ENCODE data around the gene MCCC1.

MCCC1 gene

DNA sequence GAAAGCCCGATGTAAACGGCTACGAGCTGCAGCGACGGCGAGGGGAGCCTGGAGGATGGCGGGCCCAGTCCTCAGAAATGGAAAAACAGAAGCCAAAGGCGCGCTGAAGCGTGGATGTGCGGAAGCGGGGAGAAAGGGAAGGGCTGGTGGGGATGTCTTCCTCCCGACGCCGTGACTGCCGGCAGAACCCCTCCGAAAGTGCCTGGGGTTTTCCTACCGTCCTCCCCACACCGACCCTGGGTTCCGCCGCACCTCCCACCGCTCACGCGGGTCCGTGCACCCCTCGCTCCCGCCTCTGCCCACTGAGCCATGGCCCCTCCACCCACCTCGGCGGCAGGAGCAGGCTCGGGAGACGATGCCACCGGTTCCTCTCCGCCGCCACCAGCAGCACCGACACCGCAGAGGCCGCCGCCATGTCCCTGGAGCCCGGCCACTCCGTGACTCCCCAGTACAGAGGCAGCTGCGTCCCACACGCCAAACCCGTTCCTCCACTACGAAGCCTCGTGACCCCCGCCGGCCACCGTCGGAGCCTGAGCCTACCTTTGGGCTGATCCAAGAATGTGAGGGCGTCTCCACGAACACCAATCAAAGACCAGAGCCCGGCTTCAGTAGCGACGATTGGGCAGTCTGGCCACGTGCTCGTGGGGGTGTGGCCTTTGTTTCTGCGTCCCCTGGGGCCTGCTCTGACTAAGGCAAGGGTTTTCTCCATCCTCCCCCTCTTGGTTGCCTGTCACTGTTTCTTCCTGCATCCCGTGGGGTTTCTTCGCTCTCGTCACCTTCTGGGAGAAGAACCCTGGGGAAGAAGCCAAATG lies at the start of gene MCCC1:
MCCC1 (minus strand) TSS at position 471 of the 812 bp plus-strand sequence; CDS start at position 415, 56 bp downstream.
- TF ChIP-seq, protein P1, sequence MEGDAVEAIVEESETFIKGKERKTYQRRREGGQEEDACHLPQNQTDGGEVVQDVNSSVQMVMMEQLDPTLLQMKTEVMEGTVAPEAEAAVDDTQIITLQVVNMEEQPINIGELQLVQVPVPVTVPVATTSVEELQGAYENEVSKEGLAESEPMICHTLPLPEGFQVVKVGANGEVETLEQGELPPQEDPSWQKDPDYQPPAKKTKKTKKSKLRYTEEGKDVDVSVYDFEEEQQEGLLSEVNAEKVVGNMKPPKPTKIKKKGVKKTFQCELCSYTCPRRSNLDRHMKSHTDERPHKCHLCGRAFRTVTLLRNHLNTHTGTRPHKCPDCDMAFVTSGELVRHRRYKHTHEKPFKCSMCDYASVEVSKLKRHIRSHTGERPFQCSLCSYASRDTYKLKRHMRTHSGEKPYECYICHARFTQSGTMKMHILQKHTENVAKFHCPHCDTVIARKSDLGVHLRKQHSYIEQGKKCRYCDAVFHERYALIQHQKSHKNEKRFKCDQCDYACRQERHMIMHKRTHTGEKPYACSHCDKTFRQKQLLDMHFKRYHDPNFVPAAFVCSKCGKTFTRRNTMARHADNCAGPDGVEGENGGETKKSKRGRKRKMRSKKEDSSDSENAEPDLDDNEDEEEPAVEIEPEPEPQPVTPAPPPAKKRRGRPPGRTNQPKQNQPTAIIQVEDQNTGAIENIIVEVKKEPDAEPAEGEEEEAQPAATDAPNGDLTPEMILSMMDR (IDR thresholded peaks at IDR 0.05; ENCODE audit: insufficient read depth, missing control alignments): no peak
- FAIRE-seq (no peak), DNase-seq (ENCODE audit: insufficient read length, low spot score) (peak; percentile 79)

DNA sequence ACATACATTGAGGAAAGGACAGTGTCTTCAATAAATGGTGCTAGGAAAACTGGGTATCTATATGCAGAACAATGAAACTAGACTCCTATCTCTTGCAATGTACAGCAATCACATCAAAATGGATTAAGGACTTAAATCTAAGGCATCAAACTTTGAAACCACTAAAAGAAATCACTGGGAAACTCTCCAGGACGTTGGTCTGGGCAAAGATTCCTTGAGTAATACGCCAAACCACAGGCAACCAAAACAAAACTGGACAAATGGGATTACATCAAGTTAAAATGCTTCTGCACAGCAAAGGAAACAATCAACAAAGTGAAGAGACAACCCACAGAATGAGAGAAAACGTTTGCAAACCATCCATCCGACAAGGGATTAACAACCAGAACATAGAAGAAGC lies 48.8 kb upstream of the MCCC1 start:
- TF ChIP-seq, protein P1 (IDR thresholded peaks at IDR 0.05; ENCODE audit: insufficient read depth, missing control alignments): no peak
- DNase-seq (ENCODE audit: insufficient read length, low spot score): no peak
- no peak for FAIRE-seq

DNA sequence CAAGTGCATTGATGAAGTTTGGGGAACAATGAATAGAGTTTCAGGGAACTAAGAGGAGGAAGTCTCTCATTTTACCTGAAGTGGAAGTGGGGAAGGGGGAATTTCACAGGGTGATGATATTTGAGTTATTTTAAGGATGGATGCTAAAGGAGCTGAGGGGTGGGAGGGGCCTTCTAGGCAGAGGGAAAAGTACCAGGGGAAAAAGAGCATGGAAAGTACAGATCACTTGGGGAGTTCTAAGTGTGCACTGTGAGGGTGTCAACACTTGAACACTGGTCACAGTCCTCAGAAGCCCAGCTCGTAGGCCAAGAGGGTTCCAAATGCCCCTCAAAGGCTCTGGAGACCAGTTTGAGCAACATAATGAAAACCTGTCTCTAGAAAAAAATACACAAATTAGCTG lies 45.1 kb upstream of the MCCC1 start:
- DNase-seq (ENCODE audit: insufficient read length, low spot score): no peak
- TF ChIP-seq, protein P1 (IDR thresholded peaks at IDR 0.05; ENCODE audit: insufficient read depth, missing control alignments): no peak
- FAIRE-seq: no peak

DNA sequence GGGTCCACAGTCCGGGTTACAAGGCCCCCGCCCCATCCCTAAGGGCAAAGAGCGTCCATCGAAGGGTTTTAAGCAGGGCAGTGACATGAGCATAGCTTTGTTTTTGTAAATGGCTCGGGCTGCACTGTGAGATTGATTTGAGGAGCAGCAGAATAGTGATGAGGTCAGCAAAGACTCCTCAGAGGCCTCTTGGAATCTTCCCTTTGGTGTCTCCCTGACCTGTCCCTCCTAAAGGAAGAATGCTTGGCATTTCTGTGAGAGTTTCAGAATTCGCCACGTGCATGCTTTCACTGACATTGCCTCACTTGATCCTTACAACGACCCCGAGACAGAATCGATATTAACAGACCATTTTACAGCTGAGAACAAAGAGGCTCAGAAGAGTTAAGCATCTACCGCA lies 42.9 kb upstream of the MCCC1 start:
- FAIRE-seq (no peak), DNase-seq (ENCODE audit: insufficient read length, low spot score) (no peak)
- TF ChIP-seq, protein P1 (IDR thresholded peaks at IDR 0.05; ENCODE audit: insufficient read depth, missing control alignments): no peak

DNA sequence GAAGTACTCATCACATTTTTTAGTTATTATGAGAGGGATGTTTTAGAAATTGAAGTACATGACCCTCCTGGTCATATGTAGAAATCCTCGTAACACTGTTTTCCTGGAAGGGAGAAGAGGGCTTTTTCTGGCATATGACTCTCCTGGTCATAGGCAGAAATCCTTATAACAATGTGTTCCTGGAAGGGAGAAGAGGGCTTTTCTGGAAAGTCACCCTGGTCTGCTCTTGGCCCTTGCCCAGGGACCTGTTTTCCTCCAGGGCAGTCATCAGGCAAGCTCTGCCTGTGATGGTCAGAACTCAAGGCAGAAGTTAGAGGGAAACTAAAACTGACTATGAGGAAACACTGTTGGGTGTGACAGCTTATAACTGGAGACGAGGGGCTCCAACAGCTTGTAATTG lies 35.5 kb upstream of the MCCC1 start:
- FAIRE-seq: no peak
- DNase-seq (ENCODE audit: insufficient read length, low spot score): no peak

DNA sequence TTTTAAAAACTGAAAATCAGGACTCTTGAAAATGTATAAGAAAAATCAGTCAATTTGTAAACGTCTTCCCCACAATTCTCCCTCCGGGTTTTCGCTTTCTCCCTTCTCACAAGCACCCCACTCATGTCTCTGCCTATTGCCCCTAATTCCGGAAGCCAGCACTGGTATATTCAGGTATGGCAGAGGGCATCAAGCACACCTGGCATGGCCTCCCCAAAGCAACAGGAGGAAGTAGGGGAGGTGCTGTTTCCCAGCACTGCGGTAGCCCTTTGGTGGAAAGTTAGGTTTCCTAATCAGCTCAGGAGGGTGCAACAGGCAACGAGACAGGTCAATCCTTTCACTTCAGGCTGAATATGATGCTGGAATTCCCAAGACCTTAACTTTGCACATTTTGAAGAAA lies 33.1 kb upstream of the MCCC1 start:
- FAIRE-seq (no peak), DNase-seq (ENCODE audit: insufficient read length, low spot score) (no peak)
- TF ChIP-seq, protein P1 (IDR thresholded peaks at IDR 0.05; ENCODE audit: insufficient read depth, missing control alignments): no peak

More for the DNA sequence above, 35.5 kb upstream of the MCCC1 start:
- TF ChIP-seq, protein P1 (IDR thresholded peaks at IDR 0.05; ENCODE audit: insufficient read depth, missing control alignments): no peak

DNA sequence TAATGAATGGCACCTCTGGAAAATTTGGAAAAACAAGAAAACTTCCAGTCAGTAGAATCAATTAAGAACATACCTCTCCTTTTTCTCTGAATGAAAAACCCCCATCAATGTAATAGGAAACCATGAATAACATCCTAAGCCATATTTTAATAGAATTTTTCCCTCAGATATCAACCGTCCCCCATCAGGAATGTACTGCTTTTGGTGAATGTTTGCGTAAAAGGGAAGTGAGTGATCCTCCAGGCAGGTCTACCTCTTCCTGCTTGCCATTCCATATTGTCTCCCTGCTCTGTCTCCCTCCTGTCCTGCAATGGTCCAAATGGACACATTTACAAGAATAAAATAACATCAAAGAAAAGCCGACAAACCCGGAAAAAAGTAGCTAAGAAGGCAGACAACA lies 32.4 kb upstream of the MCCC1 start:
- TF ChIP-seq, protein P1 (IDR thresholded peaks at IDR 0.05; ENCODE audit: insufficient read depth, missing control alignments): no peak
- DNase-seq (ENCODE audit: insufficient read length, low spot score) (no peak), FAIRE-seq (no peak)

Data from D721Med (cell line).